Measurements from ENCODE around the gene DCLRE1A. TPM values are rescaled to one million over a fixed set of nuclear protein-coding genes. Genes with fewer than 3 reads are reported as not detected.

The DCLRE1A gene
- total RNA-seq, 1 donor from 2014 or later, result 7.5 TPM

DNA sequence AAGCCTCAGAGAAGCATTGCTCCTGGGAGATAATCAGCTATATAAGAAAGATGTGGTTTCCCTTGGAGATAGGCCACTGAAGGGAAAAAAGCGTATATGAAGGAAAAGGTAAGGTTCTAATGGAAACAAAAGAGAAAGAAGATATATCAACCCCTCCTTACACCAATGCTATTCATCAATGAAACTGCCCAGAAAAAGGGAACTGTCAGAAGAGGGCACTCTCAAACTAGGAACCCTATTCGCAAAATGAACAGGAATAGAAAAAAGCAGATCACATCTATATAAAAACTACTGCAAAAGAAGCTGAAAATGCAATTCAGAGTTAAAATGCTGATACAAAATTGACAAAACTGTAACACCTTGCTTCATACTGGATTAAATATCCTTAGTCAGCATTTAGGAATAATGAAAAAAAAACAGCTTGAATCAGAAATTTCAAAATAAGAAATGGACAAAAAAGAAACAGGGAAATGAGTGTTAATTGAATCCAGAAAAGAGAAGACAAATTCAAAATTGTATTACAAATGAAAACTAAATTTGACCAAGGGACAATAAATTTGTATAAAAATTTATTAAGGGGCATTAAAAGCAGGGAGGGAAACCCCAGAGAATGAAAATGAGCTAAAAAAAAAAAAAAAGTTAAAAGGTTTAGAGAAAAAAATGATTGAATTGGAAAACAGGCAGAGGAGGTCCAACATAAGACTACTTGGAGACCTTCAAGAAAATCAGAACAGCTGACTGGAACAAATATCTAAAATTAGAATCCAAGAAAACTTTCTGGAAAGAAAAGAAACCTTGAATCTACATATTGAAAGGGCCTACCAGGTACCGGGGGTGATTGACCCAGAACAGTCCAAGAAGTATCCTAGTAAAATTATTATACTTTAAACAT is 18.5 kb upstream of the DCLRE1A start:
- peaks cover 10% of the 10 kb centered on the region for H3K36me3 Mint-ChIP-seq (ENCODE audit: low read depth, unreplicated experiment)
- H3K4me3 Mint-ChIP-seq (ENCODE audit: unreplicated experiment), result no peak overlapping the region
- H3K9me3 Mint-ChIP-seq (ENCODE audit: unreplicated experiment), result no peaks in the 10 kb centered on the region
- TF ChIP-seq, protein P1, sequence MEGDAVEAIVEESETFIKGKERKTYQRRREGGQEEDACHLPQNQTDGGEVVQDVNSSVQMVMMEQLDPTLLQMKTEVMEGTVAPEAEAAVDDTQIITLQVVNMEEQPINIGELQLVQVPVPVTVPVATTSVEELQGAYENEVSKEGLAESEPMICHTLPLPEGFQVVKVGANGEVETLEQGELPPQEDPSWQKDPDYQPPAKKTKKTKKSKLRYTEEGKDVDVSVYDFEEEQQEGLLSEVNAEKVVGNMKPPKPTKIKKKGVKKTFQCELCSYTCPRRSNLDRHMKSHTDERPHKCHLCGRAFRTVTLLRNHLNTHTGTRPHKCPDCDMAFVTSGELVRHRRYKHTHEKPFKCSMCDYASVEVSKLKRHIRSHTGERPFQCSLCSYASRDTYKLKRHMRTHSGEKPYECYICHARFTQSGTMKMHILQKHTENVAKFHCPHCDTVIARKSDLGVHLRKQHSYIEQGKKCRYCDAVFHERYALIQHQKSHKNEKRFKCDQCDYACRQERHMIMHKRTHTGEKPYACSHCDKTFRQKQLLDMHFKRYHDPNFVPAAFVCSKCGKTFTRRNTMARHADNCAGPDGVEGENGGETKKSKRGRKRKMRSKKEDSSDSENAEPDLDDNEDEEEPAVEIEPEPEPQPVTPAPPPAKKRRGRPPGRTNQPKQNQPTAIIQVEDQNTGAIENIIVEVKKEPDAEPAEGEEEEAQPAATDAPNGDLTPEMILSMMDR (IDR thresholded peaks at IDR 0.05; ENCODE audit: unreplicated experiment), result no peak
- H3K27ac Mint-ChIP-seq (ENCODE audit: unreplicated experiment), result no peak overlapping the region
- H3K4me1 Mint-ChIP-seq (ENCODE audit: unreplicated experiment), result no peaks in the 10 kb centered on the region
- no peaks in the 10 kb centered on the region for H3K27me3 Mint-ChIP-seq (ENCODE audit: unreplicated experiment)
- DNase-seq (ENCODE audit: low spot score), result no peak

- H3K4me1 Mint-ChIP-seq (ENCODE audit: unreplicated experiment), result no peaks in the 10 kb centered on the region
- DNase-seq (ENCODE audit: low spot score), result no peak
- TF ChIP-seq, protein P1 (IDR thresholded peaks at IDR 0.05; ENCODE audit: unreplicated experiment), result no peak
- H3K27ac Mint-ChIP-seq (ENCODE audit: unreplicated experiment), result no peak overlapping the region
- no peaks in the 10 kb centered on the region for H3K27me3 Mint-ChIP-seq (ENCODE audit: unreplicated experiment)
- no peaks in the 10 kb centered on the region for H3K9me3 Mint-ChIP-seq (ENCODE audit: unreplicated experiment)
- H3K36me3 Mint-ChIP-seq (ENCODE audit: low read depth, unreplicated experiment), result peaks cover 10% of the 10 kb centered on the region
- no peak overlapping the region for H3K4me3 Mint-ChIP-seq (ENCODE audit: unreplicated experiment)
These were observed 15.9 kb upstream of the DCLRE1A start for GRCh38 chr10:113869789-113870188.

GRCh38 chr10:113867904-113868303 is 14.0 kb upstream of the DCLRE1A start:
- H3K4me3 Mint-ChIP-seq (ENCODE audit: unreplicated experiment), result no peak overlapping the region
- H3K27me3 Mint-ChIP-seq (ENCODE audit: unreplicated experiment), result no peaks in the 10 kb centered on the region
- no peaks in the 10 kb centered on the region for H3K9me3 Mint-ChIP-seq (ENCODE audit: unreplicated experiment)
- no peaks in the 10 kb centered on the region for H3K4me1 Mint-ChIP-seq (ENCODE audit: unreplicated experiment)
- peaks cover 13% of the 10 kb centered on the region for H3K36me3 Mint-ChIP-seq (ENCODE audit: low read depth, unreplicated experiment)
- TF ChIP-seq, protein P1 (IDR thresholded peaks at IDR 0.05; ENCODE audit: unreplicated experiment), result no peak
- no peak overlapping the region for H3K27ac Mint-ChIP-seq (ENCODE audit: unreplicated experiment)
- DNase-seq (ENCODE audit: low spot score), result no peak

GRCh38 chr10:113866551-113867394 is 12.9 kb upstream of the DCLRE1A start:
- Mint-ChIP-seq H3K4me3 (ENCODE audit: unreplicated experiment) (no peak overlapping the region), H3K36me3 (ENCODE audit: low read depth, unreplicated experiment) (peaks cover 5% of the 10 kb centered on the region), H3K27ac (ENCODE audit: unreplicated experiment) (no peak overlapping the region), H3K4me1 (ENCODE audit: unreplicated experiment) (no peaks in the 10 kb centered on the region), H3K9me3 (ENCODE audit: unreplicated experiment) (no peaks in the 10 kb centered on the region), H3K27me3 (ENCODE audit: unreplicated experiment) (no peaks in the 10 kb centered on the region)
- no peak for DNase-seq (ENCODE audit: low spot score)
- TF ChIP-seq, protein P1 (IDR thresholded peaks at IDR 0.05; ENCODE audit: unreplicated experiment), result no peak
